GM10847 (cell line): Measurements from ENCODE around the gene PAF1.
A peak's percentile ranks its signal among the peaks of the same experiment; 100 is the strongest.

Source experiments
- POLR2A ChIP-seq: IDR thresholded peaks from 2 replicates; pipeline ENCODE4 v1.6.1; 2011; ENCODE audit not compliant: insufficient read length; ENCODE audit errors: extremely low read depth

PAF1 gene

DNA sequence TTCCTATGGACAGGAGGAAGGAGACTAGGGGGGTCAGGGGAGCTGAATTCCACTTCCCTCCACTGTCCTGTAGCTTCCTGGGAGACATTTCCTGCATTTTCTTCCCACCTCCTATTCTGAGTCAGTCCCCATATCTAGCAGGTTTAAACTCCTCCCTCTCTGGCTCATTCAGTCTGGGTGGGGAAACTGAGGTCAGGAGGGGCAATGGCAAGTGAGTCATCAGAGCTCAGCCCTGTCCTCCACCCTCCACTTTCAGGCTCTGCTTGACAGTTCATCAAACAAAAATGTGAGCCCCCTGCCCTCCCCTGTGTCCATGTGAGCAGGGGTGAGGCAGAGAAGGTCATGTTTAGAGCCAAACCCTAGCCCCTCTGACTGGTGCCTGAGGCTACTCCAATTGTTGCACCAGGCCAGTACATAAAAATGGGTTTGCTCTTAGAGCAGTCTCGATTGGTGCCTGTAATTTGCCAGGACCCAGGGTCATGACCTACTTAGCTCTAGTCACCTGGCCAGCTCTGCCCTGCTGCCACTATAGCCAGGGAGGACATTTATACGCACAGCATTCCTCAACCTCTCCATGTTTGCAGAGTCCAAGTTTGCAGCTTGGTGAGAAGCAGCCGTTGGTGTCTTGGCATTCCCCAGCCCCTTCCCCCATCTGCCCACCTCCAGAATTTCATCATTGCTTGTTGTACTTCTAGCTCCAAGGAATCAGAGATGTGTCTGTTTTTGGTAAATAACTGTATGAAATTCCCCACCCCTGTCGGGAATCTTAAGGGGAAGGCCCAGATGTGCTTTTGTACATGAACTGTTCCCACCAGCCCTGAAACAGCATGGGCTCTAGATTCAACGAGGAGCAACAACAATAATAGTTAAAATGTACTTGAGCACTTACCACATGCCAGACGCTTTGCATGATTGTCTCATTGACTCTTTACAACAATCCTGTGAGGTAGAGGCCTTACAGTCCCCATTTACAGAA, 27.9 kb downstream of the PAF1 start:
- TF ChIP-seq POLR2A: no peak

DNA sequence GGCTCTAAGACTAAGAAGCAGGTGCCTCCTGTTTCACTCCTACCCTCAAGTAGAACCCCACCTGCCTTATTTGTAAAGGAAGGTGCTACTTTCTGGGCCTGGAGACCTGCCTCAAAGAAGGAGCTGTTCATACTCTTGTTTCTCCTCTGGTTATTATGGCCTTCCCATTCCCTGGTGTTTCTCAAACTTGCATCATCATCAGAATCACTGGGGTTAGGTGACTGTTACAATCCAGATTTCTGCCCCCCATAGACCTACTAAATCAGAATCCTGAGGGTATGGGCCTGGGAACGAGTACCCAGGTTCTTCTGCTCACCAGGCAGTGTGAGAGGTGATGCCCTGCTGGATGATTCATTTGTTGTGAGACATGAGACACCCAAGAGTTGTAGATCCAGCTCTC, 30.3 kb downstream of the PAF1 start:
- TF ChIP-seq POLR2A: no peak

DNA sequence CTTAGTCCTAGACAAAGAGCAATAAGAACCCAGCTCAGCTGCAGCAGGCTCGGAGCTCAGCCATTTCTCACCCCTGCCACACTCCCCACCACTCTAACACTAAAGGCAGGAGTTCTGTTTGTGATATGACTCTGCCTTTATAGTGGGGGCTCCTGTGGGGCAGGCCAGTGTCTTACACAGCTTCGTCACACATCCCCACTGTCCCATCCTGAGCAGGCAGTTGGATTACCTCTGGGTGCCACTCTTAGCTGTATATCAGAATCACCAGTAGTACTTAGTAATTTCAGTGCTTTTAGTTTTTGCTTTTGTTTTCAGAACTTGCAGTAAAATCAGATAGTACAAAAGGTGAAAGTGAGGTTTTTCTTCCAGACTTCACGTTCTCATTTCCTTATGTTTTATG, 31.9 kb downstream of the PAF1 start:
- no peak for TF ChIP-seq POLR2A

DNA sequence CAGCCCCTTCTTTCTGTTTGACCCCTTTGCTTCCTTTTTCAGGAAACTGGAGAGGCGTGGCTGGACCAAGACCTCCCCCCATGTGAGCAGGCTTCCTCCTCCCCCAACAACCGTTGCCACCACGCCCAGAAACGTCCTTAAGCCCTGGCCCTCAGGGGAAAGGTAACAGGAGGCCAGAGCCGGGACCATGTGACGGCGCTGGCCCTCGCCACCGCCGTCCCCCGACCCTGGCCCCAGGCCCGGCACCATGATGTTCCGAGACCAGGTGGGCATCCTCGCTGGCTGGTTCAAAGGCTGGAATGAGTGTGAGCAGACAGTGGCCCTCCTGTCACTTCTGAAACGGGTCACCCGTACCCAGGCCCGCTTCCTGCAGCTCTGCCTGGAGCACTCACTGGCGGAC, 34.3 kb downstream of the PAF1 start:
- TF ChIP-seq POLR2A: no peak

DNA sequence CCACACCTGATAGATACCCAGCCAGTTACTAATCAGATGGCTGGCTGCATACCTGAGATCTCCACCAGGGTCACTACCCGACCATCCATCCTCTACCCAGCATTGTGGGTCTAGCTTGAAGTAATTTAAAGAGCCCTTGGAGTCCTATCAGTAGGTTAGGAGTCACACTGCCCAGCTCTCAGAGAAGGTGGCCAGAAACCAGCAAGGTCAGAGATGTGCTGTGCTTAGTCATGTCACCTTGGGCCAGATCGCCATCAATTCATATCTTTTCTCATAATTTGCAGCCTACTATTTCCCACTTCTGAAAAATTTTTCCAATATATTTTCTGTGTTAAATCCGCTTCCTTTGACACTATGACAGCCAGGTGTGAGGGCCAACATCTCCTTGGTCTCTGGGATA, 34.8 kb downstream of the PAF1 start:
- no peak for TF ChIP-seq POLR2A

DNA sequence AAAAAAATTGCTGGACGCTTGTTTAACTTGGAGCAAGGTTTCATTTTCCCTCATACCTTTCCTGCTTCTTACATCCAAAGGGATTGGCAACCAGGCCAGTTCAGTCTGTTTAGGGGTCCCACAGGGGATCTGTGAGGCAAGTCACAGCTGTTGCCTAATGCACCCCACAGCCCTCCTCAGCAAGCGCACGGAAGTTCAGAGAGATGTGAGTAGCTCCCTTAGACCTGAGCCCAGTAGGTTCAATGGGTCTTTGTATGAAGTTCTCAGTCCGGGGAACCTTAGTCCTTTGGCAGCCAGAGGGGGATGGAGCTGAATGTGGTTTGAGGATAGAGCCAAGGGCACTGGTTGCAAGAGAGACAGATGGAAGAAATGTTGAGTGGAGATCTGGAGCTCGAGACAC, 35.7 kb downstream of the PAF1 start:
- TF ChIP-seq POLR2A: no peak

DNA sequence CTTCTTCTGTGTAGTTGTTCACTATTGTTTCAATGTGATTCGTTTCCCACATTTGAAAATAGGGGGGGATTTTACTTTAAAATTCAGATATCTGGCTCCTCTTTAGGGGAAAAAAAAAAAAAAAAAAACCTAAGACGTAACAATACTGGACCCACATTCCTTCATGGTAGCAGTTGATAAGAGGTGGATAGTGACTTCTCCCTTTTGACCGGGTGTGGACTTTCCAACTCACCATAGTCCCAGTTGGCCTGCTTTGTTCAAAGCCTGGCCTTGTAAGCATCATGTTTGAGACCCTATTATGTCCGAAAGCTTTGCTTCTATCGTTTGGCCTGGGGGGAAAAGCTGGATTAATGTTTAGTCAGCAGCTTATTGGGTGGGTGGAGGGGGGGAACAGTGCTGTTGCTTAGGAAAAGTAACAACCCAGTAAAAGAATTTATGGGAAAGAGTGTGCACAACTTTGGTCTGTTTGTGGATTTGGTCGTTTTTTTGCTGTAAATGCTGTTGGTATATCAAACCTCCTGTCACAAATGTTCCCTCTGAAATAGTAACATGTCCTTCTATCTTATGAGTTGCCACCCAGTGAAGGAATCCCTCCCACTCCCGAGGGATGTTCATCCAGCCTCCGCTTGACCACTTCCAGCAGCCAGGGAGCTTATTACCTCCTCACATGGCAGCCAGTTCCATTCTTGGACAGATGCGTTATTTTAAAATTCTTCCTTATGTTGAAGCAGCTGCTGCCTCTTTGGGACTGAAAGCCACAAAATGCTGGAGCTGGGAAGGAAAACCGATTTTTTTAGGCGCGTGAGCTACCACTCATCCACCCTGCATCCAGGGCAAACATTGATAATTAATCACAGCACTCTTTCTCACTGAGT, 38.3 kb downstream of the PAF1 start:
- TF ChIP-seq POLR2A: no peak

DNA sequence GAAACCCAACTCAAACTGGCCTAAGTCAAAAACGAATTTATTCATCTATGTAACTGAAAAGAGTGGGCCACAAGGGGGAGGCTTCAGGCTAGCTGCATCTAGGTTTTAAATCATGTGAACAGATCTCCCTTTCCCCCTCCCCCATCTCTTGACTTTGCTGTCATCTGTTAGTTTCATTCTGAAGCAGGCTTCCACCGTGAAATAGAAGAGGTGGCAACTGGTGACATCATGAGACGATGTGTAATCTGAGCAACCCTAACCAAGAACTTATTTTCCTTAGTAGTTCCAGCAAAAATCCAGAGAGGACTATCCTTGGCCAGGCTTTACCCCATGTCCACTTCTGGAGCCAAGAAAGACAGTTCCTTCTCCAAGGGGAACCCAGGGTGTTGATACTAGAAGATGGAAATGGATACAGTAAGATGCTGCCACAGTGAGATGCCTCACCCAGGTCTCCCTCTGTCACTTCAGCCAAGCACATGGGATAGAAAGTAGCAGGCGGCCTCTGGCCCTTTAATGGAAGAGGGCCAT, 39.3 kb downstream of the PAF1 start:
- no peak for TF ChIP-seq POLR2A

DNA sequence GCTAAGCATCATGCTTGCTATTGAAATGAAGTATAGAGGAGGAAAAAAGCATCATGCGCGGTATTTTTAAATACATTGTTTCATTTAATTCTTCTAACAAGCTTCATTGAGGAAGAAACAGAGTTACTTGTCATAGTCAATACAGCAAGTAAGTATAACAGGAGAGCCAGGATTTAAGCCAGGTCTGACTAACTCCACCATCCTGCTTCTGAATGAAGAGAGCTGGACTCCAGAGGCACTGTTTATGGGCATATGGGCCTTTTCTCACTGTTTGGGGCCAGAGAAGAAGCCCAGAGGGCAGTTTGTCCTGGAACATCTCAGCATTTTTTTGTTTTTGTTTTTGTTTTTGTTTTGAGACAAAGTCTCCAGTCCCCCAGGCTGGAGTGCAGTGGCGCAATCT, 40.8 kb downstream of the PAF1 start:
- no peak for TF ChIP-seq POLR2A

DNA sequence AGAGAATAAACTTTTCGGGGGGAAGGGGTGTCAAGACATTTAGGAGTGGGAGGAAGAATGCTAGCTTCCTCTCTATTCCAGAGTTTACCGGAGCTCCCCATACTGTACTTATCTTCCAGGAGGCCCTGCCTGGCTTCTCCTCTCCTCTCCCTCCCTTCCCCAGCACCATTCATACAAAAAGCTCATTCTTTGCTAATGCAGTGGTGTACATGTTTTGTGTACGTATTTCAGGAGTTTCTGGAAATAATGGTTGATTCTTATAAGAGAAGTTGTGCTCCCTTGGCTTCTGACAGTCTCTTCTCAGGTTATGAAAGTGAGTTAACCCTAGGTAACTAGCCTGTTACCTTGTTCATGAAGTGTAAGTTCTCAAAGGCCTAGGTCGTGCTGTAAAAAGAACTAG, 41.6 kb downstream of the PAF1 start:
- TF ChIP-seq POLR2A: no peak

DNA sequence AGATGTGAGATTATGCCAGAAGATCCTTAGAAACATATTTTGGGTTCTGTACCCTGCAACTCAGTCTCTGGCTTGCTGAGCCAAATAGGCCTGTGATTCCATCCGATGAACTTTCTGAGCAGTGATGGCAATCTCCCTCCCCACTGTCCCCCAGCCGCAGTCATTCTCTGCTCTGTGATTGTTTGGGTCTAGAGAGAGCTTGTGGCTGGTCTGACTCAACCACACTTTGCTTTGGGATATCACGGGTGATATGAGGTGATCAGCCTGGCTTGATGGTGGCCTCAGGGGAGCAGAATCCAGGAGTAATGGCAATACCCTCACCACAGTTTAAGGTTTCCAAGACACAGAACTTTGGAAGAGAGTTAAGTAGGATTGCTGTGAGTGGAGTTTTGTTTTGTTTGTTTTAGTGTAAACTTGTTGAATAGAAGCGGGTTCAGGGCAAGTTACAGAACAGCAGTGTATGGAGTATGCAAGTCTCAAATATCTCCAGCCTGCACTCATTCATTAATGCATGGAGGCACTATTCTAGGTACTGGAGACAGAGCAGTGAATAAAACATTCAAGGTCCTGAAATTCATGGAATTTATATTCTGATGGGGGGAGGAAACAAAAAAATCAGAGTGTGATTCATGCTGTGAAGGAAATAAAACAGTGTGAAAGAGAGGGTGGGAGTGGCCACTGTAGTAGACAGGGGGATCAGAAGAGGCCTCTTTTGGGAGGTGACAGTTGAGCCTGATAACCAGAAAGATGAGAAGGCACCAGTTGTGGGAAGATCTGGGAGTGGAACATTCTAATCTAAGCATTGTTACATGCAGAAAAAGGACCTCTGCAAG, 43.4 kb downstream of the PAF1 start:
- no peak for TF ChIP-seq POLR2A

DNA sequence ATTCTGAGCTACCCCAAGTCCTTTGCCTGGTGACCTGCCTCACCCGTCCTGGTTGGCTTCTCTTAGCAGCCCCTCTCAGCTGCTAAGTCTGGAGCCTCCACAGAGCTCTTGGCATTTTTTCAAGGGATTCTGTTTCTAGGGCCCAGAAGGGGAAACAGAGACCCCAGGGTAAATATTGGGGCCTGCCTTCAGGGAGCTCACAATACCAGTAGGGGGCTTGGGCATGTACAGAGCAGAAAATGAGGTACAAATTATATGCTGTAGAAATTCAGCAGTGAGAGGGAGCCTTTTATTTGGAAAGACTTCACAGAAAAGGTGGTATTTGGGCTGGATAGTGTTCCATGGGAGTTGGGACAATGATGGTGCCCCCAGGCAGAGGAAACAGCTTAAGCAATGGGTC, 45.0 kb downstream of the PAF1 start:
- TF ChIP-seq POLR2A: no peak

DNA sequence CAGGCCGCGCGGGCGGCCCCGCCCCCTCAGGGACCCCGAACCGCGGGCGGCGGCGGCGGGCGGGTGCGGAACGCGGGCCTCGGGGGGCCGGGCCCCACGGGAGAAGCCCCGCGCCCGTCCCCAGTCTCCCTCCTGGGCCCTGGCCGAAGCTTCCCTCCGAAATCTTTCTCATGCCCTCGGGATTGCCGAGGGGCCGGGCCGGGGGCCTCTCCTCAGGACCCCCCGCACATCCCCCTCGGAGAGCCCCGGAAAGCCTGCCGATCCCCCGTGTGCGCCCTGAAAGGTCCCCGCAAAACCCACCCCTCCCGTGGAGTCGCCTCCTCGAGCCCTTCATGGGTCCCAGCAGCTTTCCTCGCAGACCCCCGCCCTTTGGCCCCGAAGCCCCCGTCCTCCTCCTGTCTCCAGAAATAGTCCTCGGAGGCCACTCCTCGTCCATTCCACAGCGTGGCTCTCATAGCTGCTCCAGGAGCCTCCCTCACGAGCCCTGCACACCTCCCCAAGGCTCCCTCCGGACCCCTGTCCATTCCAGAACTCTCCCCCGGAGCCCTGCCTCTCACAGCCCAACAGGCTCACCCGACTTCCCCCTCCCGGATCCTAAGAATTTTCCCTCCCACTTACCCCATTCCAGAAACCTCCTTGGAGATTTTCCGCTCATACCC, 48.1 kb downstream of the PAF1 start:
- TF ChIP-seq POLR2A: no peak

DNA sequence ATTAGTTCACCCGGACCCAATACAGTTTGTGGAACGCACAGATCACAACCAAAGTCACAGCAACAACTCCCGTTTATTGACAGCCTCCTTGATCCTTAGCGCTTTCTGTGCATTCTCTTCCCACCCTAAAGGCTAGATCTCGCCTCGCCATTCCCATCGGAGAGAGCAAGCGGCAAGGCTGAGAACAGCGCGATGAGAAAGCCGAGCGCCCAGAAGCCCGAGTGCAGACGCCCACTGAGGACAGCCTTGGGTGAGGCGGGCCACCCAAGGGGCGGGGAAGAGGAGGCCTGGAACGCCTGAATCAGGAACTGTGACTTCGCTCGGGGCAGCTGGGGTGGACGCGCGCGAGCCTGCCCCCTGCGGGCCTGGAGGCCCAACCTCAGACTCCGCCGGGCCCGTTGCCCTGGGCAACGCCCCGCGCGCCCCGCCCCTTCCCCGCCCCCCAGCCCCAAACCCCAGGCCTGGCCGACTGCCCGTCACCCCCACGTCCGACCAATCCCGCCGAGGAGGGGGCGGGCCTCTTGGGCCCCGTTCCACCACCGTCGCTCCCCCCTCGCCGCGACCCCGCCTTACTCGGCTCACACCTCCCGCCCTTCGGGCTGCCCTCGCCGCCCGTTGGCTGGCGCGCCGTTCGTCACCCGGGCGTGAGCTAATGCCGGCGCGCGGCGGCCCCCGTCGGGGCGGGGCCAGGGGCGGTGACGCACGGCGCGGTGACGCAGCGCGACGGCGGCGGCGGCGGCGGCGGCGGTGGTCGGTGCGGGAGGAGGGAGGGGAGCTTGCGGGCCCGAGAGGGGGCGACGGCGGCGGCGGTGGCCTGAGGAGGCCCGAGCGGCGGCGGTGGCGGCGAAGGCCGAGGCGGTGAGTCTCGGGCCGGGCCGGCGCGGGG, 48.9 kb downstream of the PAF1 start, which contains the start of gene SAMD4B:
SAMD4B (plus strand) TSS at position 703 of the 886 bp plus-strand sequence. CDS start 14,473 bp downstream, outside the sequence.
- TF ChIP-seq POLR2A: peak; percentile 96
